AG09309 (cell line): ENCODE measurements around the gene IQCM.
"Not testable (repeated sequence)": the region's sequence is repeated elsewhere in the genome, so short reads cannot be mapped to it uniquely, and the experiment has no call there.

Experiments used
- DNase-seq: peaks from one replicate; pipeline ENCODE4 v3.0.0-alpha.2; 2010; ENCODE audit warnings: low read depth
- H3K4me3 ChIP-seq: 2 replicates; pipeline ENCODE4 v1.5.1; 2011; ENCODE audit warnings: mild to moderate bottlenecking, low read depth, low read length, moderate library complexity; ENCODE audit not compliant: control insufficient read depth
- TF ChIP-seq, protein P1 (sequence below): IDR thresholded peaks from 2 replicates; pipeline ENCODE4 v1.5.1; 2011; ENCODE audit warnings: mild to moderate bottlenecking, low read depth, low read length, inconsistent platforms; ENCODE audit not compliant: insufficient read depth, control insufficient read depth; ENCODE audit errors: missing control alignments

The IQCM gene

DNA sequence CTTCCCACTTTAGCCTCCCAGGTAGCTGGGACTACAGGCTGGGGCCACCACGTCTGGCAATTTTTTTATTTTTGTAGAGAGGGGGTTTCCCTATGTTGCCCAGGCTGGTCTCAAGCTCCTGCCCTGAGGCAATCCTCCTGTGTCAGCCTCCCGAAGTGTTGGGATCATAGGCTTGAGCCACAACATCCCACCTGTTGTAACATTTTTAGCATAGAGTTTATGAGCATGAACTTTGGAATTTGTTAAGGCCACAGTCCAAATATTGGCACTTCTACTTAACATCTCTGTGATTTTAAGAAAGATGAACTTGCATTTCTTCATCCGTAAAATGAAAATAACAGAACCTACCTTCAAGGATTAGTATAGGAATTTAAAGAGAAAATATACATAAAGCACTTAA is 445.6 kb downstream of the IQCM start:
- no peak overlapping the region for H3K4me3 ChIP-seq
- TF ChIP-seq, protein P1, sequence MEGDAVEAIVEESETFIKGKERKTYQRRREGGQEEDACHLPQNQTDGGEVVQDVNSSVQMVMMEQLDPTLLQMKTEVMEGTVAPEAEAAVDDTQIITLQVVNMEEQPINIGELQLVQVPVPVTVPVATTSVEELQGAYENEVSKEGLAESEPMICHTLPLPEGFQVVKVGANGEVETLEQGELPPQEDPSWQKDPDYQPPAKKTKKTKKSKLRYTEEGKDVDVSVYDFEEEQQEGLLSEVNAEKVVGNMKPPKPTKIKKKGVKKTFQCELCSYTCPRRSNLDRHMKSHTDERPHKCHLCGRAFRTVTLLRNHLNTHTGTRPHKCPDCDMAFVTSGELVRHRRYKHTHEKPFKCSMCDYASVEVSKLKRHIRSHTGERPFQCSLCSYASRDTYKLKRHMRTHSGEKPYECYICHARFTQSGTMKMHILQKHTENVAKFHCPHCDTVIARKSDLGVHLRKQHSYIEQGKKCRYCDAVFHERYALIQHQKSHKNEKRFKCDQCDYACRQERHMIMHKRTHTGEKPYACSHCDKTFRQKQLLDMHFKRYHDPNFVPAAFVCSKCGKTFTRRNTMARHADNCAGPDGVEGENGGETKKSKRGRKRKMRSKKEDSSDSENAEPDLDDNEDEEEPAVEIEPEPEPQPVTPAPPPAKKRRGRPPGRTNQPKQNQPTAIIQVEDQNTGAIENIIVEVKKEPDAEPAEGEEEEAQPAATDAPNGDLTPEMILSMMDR: no peak
- DNase-seq: no peak

DNA sequence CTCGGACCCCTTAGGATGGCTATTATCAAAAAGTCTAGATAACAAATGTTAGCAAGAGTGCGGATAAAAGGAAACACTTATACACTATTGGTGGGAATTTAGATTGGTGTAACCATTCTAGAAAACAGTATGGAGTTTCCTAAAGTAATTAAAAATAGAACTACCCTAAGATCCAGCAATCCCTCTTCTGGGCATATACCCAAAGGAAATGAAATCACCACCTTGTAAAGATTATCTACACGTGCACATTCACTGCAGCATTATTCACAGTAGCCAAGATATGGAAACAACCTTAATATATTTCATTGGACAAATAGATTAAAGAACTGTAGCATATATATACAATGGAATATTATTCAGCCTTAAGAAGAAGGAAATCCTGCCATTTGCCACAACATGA is 462.4 kb downstream of the IQCM start:
- TF ChIP-seq, protein P1: no peak
- DNase-seq: no peak
- H3K4me3 ChIP-seq: no peak overlapping the region

DNA sequence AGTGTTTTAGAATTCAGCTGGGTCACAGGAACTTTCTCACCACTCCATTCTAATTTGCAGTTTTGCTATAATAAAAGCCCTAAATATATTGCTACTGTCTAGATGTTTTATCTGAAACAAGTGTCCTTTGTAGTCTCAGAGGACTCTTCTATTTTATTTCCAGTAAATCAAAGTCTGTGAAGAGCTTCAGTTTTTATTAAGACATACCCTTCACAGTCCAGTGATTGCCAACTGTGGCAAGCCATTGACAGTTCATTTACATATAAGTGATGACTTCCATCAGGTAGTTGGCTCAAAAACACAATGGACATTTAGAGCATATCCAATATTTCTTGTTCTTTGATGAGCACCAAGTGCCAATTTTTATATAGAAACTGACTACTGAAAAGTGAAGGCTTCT is 466.1 kb downstream of the IQCM start:
- TF ChIP-seq, protein P1: no peak
- H3K4me3 ChIP-seq: no peak overlapping the region
- no peak for DNase-seq

DNA sequence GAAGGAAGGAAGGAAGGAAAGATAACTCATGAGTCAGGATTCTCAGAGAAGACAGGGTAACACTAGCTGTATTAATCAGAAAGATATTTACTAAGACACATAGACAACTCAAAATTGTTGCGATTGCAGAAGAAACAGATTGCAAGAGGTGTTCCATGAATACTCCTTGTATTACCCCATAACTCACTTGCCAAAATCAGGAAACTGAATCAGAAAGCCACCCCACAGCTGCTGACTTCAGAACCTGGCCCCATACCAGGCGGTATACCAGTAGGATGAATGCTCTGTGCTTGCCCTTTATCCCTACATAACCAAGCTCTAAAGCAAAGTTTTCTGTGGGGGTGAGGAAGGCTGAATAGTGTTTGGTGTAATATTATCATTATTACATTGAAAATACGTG is 468.5 kb downstream of the IQCM start:
- DNase-seq: no peak
- TF ChIP-seq, protein P1: no peak
- no peak overlapping the region for H3K4me3 ChIP-seq

DNA sequence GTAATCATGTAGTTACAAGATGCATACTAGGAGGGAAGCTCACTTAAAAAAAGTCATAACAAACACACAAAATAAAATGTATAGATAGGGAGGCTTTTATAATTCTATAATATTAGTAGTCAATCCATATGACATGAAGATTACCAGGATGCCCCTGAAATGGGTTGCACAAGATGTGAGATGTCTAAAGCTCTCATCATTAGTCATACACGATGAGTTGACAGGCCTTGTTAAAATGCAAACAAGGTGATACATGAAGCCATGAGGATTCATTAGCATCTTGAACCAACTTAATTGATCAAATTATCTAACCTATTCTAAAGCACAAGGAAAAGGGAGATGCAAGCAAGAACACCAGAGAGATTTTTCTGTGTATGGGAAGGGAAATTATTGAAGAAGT is 470.2 kb downstream of the IQCM start:
- DNase-seq: no peak
- TF ChIP-seq, protein P1: no peak
- no peak overlapping the region for H3K4me3 ChIP-seq

DNA sequence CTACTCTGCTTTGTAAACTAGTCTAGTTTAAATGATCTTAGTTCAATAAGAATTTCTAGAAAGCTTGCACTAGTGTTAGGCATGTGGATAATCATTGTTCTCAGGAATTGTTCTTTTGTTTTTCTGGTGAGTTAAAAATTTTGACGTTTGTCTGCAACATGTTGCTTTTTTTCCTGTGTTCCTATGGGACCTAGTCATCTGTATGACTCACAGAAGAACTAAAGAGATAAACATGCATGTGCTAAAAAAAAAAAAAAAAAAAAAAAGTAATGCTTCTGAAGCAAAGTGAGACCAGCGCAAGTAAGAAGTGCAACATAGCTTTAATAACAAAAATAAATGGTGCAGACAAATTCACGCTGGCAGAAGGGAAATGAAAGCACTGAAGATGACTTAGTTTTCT is 471.2 kb downstream of the IQCM start:
- TF ChIP-seq, protein P1: no peak
- no peak overlapping the region for H3K4me3 ChIP-seq
- no peak for DNase-seq

DNA sequence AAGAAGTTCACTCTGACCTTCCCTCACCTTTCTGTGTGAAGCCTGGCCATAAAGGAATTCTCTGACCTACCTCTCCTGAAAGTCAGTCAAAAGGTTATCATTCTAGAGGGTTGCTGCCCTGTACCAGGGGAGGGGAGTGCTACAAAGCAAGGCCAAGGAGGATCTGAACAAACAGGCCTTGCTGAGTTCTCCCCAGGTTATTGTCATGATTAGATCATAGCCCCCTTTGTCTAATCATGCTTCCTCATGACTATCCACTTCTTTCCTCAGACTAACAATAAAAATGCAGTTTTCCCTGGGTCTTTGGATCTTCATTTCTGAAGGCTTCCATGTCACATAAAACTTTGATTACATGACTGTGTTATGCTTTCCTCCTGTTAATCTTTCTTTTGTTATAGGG is 472.0 kb downstream of the IQCM start:
- H3K4me3 ChIP-seq: no peak overlapping the region
- DNase-seq: no peak
- TF ChIP-seq, protein P1: no peak

DNA sequence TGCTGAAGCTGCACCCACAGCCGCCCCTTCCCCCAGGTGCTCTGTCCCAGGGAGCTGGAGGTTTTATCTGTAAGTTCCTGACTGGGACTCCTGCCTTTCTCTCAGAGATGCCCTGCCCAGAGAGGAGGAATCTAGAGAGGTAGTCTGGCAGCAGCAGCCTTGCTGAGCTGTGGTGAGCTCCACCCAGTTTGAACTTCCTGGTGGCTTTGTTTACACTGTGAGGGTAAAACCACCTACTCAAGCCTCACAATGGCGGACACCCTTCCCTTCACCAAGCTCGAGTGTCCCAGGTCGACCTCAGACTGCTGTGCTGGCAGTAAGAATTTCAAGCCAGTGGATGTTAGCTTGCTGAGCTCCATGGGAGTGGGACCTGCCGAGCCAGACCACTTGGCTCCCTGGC is 474.5 kb downstream of the IQCM start:
- not testable (repeated sequence) for H3K4me3 ChIP-seq, DNase-seq
